Skin epidermis (tissue), 12 donors: ENCODE measurements around the gene PKP4.
A peak's percentile ranks its signal among the peaks of the same experiment; 100 is the strongest.

Experiments
- H3K27ac ChIP-seq, 21 experiments: fragments of 200-600 bp; sonication (generic) in 11 of 21; one replicate each; pipeline ENCODE4 v1.5.0; 2020; ENCODE audit warnings: mild to moderate bottlenecking in 3 of 21, inconsistent platforms in 2 of 21, moderate library complexity in 2 of 21
- H3K4me3 ChIP-seq, 7 experiments: fragments of 200-600 bp; sonication (generic) in 2 of 7; one replicate each; pipeline ENCODE4 v1.5.0; 2020; ENCODE audit warnings: inconsistent platforms in 2 of 7, mild to moderate bottlenecking in 2 of 7, moderate library complexity in 1 of 7

Gene PKP4

GRCh38 chr2:158577141-158577540 lies 120.4 kb downstream of the PKP4 start:
- no peak overlapping the region for H3K4me3 ChIP-seq

GRCh38 chr2:158578703-158579330 lies 122.1 kb downstream of the PKP4 start:
- Histone ChIP-seq H3K4me3 (no peak overlapping the region), H3K27ac (no peak overlapping the region)

More at GRCh38 chr2:158577141-158577540, 120.4 kb downstream of the PKP4 start:
- H3K27ac ChIP-seq: no peak overlapping the region

GRCh38 chr2:158579928-158580327 lies 123.2 kb downstream of the PKP4 start:
- Histone ChIP-seq H3K4me3 (no peak overlapping the region), H3K27ac (no peak overlapping the region)

DNA sequence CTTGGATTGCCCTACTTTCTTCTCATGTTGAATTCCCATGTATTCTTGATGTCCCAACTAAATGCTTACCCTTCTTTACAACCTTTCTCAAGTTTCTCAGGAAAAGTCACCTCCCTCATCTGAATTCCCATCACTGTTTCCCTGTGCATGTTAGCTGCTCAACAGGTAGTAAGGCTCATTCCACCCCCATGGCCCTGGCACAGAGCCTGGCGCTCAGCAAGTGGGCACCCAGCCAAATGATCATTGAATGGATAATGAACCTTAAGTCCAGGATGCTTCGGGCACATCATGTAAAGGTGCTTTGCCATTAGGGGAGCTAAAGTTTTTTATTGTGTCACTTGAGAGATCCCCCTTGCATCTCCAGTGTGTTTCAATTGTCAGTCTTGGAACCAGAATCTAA lies 124.0 kb downstream of the PKP4 start:
- H3K4me3 ChIP-seq: no peak overlapping the region

DNA sequence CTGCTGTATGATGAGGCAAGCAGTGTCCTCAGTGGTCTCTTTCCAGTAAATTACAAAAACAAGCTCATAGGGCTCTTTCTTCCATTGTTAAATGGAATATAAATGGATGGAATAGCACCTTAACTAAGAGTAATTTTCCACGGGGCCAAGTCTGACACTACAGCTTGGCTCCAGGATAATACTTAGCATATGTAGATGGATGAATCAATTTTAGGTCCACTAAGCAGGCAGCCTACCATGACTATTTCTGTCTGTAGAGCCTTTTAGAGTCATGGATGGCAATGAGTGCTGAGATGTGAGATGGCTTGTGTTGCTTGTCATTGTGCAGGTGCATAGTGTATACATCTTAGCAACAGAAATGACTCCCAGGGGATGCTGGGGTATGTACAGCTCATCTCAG lies 125.9 kb downstream of the PKP4 start:
- Histone ChIP-seq H3K27ac (no peak overlapping the region), H3K4me3 (no peak overlapping the region)

More for the DNA sequence above, 124.0 kb downstream of the PKP4 start:
- H3K27ac ChIP-seq: no peak overlapping the region

DNA sequence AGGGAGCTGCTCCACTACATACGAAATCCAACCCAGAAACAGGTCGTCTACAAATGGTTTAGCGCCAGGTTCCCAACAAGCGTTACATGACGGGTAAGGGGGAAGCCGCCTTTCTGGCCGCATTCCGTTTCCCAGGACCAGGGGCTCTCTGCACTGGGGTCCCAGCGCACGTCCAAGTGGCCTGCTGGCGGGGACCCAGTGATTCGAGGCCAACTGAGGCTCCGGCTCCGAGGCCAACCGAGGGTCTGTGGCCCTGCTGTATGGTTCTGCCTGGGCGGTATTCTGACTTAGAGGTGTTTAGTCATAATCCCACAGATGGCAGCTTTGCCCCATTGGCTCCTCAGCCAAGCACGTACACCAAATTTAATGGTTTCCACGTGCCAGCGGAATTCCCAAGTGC lies 127.2 kb downstream of the PKP4 start:
- no peak overlapping the region for H3K4me3 ChIP-seq
- no peak overlapping the region for H3K27ac ChIP-seq

- H3K4me3 ChIP-seq: no peak overlapping the region
- H3K27ac ChIP-seq: no peak overlapping the region
Observed at GRCh38 chr2:158586491-158586890, 129.7 kb downstream of the PKP4 start.

DNA sequence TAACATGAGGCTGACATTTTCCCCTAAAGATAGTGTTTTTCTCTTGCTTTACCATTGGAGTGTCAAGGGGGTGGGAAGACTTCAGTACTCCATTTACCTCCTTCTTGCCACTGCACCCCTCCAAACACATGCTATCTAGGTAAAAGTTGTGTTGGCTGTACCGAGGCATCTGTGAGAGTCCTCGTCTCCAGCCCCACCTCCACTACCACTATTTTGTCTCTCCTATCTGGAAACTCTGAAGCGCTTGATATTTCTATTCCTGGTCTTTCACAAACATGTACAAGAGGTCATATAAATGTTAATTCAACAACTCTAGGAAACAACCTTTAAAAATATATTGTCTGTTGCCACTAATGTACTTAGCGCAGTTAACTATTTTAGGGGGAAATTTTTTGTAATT lies 132.6 kb downstream of the PKP4 start:
- H3K4me3 ChIP-seq: no peak overlapping the region
- H3K27ac ChIP-seq: no peak overlapping the region

DNA sequence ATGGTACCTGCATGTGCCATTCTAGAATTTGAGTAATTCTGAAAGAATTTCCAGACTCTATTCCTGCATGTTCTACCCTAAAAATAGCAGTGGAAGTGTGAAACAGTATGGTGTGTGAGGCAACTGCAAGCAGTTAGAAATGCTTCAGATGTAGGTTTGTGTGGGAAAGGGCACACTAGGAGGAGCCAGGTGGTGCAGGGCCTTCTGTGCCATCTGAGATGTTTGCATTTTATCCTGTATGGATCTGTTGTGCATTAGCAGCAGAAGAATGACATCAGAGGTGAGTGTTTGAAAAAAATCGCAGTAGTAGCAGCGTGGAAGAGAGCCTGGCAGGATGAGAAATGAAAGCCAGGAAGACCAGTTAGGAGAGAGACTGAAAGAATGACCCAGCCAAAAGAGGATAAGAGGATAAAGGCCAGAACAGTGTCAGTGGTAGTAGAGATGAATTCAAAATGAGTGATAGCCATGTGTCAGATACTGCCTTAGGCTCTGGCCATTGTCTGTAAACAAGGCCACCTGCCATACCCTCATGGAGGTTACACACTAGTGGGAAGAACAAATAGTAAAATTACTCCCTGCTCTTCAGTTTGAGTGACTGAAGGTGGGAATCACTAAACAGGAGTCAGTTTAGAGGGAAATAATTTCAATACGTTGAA lies 142.2 kb downstream of the PKP4 start:
- peak overlapping the region in 1 of 21 experiments; percentile 18 for H3K27ac ChIP-seq

GRCh38 chr2:158599609-158600008 lies 142.9 kb downstream of the PKP4 start:
- Histone ChIP-seq H3K27ac (peak overlapping the region in 3 of 21 experiments; percentile 8 to 36 (median 18)), H3K4me3 (no peak overlapping the region)

More for the DNA sequence above, 142.2 kb downstream of the PKP4 start:
- no peak overlapping the region for H3K4me3 ChIP-seq

DNA sequence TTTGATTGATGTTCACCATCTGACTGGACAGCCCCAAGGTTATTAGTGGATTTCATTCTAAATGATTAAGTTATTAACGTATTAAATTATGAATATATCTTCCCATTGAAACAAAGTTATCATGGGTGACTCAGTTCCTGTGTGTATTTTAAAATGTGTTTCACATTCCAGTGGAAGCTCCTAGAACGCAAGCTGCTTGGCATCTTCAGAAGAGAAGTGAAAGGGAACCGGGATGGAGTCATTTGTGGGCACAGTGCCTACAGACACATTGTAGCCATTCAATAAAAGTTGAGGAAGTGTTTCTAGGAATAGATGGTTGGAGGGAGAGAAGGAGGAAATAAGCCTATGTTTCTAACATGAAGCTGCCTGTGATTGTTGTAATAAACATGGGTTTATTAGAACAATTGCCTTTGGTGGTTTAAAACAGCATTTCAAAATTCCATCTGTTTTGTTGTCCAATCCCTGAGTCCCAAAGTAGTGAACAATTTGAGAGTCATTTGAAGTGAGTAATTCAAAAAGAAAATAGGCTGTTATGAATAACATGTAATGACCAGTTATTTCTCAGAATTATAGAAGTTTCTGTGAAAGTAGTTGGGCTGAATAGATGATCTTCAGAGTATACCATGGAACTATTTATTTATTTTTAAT lies 143.5 kb downstream of the PKP4 start:
- no peak overlapping the region for H3K4me3 ChIP-seq
- H3K27ac ChIP-seq: peak overlapping the region in 3 of 21 experiments; percentile 8 to 36 (median 18)

DNA sequence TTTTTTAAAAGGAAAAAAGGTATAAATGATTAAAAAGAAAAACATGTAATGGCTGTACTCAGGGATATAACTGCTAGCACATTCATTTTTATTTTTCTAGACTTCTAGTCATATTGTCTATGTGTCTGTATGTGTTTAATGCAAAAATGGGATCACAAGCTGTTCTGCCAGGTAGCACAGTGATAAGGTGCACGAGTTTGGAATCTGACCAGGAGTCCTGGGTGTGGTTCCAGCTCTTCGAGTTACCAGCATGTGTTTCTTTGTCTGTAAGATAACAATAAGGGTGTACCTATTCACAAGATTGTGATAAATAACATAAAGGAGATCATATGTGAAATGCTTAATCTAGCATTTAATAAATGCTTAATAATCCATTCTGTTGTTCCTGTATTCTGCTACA lies 145.3 kb downstream of the PKP4 start:
- no peak overlapping the region for H3K4me3 ChIP-seq
- H3K27ac ChIP-seq: no peak overlapping the region

GRCh38 chr2:158603205-158603604 lies 146.5 kb downstream of the PKP4 start:
- H3K4me3 ChIP-seq: no peak overlapping the region
- H3K27ac ChIP-seq: no peak overlapping the region

GRCh38 chr2:158603986-158604385 lies 147.2 kb downstream of the PKP4 start:
- H3K27ac ChIP-seq: no peak overlapping the region
- no peak overlapping the region for H3K4me3 ChIP-seq

- H3K27ac ChIP-seq: no peak overlapping the region
- H3K4me3 ChIP-seq: no peak overlapping the region
Observed at GRCh38 chr2:158610059-158610458, 153.3 kb downstream of the PKP4 start.

DNA sequence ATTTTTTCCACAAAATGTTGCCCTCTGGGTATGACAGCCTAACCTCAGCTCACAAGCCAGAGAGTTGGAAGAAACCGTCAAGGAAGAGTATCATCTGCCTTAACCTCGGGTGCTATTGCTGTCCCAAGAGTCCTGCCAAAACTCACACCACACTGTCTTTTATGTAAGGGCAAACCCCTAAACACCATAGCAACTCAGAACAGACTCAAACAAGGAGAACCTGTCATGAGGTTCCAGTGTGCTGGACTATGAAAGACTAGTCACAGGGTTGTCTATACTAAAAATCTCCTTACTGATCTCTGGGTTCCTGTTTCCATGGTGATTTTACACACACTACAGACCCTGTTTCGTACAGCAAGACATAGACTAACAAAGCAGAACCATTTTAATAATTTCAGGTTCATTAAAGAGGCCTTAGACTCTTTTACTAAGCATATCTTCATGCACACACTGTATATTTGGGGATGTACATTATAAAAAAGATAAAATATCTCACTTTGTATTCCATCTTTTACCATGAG lies 159.8 kb downstream of the PKP4 start:
- no peak overlapping the region for H3K27ac ChIP-seq
- H3K4me3 ChIP-seq: no peak overlapping the region

DNA sequence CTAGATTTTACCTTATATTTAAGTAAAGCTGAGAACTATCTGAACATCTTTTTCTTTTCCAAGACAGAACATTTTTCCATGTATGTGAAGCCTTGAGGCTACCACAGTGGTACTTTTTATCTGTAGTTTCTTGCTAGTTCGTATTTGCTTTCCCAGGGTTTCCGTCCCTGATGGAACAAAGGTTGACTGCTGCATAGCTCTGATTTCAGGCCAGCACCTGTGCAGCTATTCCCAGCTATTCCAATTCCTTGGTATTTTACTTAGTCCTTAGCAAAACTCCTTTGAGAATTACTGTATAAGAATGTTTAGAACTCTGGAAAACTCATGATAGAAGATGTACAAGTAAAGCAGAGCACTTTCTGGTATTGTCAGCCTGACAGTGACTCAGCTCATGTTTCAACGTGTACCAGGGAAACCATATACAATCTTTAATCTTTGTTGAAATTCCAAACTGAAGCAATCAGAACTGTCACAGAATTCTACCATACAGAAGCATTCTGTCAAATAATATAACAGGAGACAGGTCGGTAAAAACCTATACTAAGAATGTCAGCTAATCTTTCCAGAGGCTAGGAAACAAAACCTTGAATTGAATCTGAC lies 162.2 kb downstream of the PKP4 start:
- Histone ChIP-seq H3K4me3 (no peak overlapping the region), H3K27ac (peak overlapping the region in 1 of 21 experiments; percentile 42)

DNA sequence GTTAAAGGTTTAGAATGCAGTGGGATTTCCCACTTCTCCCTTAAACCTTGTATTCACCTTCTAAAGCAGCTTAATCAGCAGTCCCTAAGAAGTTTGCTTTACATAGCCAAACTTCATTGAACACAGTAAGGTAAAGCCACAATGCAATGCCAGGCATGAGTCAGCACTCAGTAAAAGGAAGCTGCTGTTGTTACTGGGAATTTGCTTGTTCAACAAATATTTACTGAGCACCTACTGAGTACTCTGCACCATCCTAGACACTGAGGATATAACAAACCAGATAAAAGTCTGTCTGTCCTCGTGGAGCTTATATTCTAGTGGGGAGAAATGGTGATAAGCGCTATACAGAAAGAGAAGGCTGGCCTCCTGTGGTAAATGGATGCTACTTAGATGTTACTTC lies 162.7 kb downstream of the PKP4 start:
- H3K27ac ChIP-seq: peak overlapping the region in 1 of 21 experiments; percentile 42
- H3K4me3 ChIP-seq: no peak overlapping the region

DNA sequence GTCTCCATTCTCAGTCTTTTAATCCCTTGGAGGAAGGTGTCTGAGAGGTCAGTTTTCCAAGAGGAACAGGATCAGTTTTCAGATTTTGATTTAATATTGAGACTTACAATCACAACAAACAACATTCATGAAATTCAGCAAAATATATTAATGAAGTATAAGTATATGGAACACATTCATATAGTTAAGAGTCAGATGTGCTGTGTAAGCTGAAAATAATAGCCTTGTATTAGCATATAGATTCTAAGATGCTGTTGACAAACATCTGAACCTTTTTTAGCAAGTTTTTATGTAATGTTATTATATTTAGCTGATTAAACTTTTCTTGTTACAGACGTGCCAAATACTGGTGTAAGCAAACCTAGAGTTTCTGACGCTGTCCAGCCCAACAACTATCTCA lies 163.9 kb downstream of the PKP4 start:
- Histone ChIP-seq H3K4me3 (no peak overlapping the region), H3K27ac (no peak overlapping the region)

GRCh38 chr2:158624071-158624667 lies 167.4 kb downstream of the PKP4 start:
- no peak overlapping the region for H3K27ac ChIP-seq
- H3K4me3 ChIP-seq: no peak overlapping the region
